ENCODE results near the gene ST6GALNAC2. TPM values are rescaled to one million over a fixed set of nuclear protein-coding genes. Genes with fewer than 3 reads are reported as not detected.

ST6GALNAC2 gene
- 0.31 TPM in 1 of 2 replicates, not detected in the other for total RNA-seq (2014; rRNA removed; shearing (Covaris generic))
- not detected in 2 replicates for polyA plus RNA-seq (2016; fragmentation: Nextera tagmentation; extraction: Ambion mirVana)
- long read RNA-seq = 0 reads

DNA sequence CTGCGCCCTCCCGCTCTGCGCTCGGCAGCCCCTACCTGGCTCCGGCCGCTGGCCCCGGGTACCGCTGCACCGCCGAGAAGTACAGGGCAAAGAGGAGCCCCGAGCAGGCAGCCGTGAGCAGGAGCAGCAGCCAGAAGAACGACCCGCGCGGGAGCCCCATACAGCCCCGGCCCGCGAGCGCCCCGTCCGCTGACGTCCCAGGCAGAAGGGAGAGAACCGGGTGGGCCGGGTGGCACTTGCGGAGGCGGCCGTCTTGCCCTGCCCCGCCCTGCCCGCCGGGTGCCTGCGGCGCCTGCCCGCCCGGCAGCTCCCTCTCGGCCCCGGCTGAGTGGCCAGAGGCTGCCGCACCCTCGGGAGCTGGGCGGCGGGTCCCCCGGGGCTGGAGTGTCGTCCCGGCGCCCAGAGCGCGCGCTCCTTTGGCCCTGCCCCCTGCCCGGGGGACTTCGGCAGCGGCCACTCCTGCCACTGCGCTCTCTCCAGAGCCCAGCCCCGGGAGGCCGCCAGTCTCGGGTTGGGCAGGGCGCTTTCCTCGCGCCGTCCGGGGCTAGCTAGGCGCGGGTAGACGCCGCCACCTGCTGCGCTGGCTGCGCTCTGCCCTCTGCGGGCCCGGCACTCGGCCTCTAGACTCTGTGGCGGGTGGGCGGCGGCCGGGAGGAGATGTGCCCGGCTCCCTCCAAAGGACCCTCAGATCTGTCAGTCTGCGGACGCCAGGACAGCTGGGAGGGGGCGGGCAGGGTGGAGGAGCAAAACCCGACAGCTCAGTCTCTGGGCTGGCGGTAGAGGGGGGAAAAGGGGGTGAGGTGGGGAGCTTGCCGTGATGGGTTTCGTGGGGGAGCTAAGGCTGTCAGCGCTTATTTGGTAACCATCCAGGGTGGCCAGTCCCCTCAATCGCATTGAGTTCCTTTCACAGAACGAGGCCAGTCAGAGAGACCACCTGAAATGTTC lies at the start of gene ST6GALNAC2:
ST6GALNAC2 (minus strand) TSS at position 212 of the 945 bp plus-strand sequence; CDS start at position 160, 52 bp downstream.
- ATAC-seq = peak; percentile 56
- Mint-ChIP-seq H3K36me3 (ENCODE audit: low read depth) (no peaks in the 10 kb centered on the region; the same call in 2 of the 3 replicates), H3K9me3 (no peaks in the 10 kb centered on the region; the same call in 1 of the 3 replicates), H3K4me1 (peaks cover 10% of the 10 kb centered on the region; the same call in 2 of the 3 replicates), H3K4me3 (peak within 1 kb of the TSS; percentile 73), H3K27ac (no peak within 1 kb of the TSS), H3K27me3 (ENCODE audit: insufficient read depth, low read depth, poor library complexity) (peaks cover 63% of the 10 kb centered on the region)
- Histone ChIP-seq H2AFZ (peak within 1 kb of the TSS; percentile 97), H3K4me3 (peak within 1 kb of the TSS; percentile 77), H3K27ac (ENCODE audit: low read depth) (no peak within 1 kb of the TSS), H3K36me3 (ENCODE audit: insufficient read depth) (no peaks in the 10 kb centered on the region), H4K20me1 (replicated peaks; ENCODE audit: insufficient read depth) (no peaks in the 10 kb centered on the region; the same call in 1 of the 2 replicates), H3F3A (replicated peaks; ENCODE audit: low read depth) (0 out of 2 replicates have a peak, but pooled peaks cover 3% of the 10 kb centered on the region), H3K9me2 (ENCODE audit: insufficient read depth) (no peaks in the 10 kb centered on the region), H3K27me3 (ENCODE audit: insufficient read depth) (peaks cover 77% of the 10 kb centered on the region), H3K79me2 (replicated peaks; ENCODE audit: insufficient read depth) (no peaks in the 10 kb centered on the region), H3K4me1 (ENCODE audit: insufficient read depth) (peaks cover 6% of the 10 kb centered on the region), H3K4me2 (peak within 1 kb of the TSS; percentile 97)
- peak; percentile 56 for DNase-seq (ENCODE audit: low spot score)
- TF ChIP-seq EZH2 (IDR thresholded peaks at IDR 0.05; ENCODE audit: low read depth, unreplicated experiment) (peak; percentile 74), CTCF (conservative IDR thresholded peaks at IDR 0.05; ENCODE audit: low read depth in 2 of 2) (0 out of 4 replicates have a peak, but pooled peaks of 1 of the 2 experiments have one; percentile 16), ZNF462 (CRISPR knock-in tag; IDR thresholded peaks at IDR 0.05) (no peak), NANOG (IDR thresholded peaks at IDR 0.05; ENCODE audit: borderline replicate concordance) (no peak), POLR2AphosphoS5 (IDR thresholded peaks at IDR 0.05; ENCODE audit: low read depth) (no peak), ZNF331 (CRISPR knock-in tag; IDR thresholded peaks at IDR 0.05; ENCODE audit: low read depth) (no peak), CREB1 (CRISPR knock-in tag; IDR thresholded peaks at IDR 0.05; ENCODE audit: low read depth) (no peak), EZH2phosphoT487 (IDR thresholded peaks at IDR 0.05; ENCODE audit: unreplicated experiment) (no peak), JUNB (IDR thresholded peaks at IDR 0.05; ENCODE audit: unreplicated experiment) (no peak), STAT1 (IDR thresholded peaks at IDR 0.05; ENCODE audit: unreplicated experiment) (no peak)
- TF ChIP-seq, protein P1, sequence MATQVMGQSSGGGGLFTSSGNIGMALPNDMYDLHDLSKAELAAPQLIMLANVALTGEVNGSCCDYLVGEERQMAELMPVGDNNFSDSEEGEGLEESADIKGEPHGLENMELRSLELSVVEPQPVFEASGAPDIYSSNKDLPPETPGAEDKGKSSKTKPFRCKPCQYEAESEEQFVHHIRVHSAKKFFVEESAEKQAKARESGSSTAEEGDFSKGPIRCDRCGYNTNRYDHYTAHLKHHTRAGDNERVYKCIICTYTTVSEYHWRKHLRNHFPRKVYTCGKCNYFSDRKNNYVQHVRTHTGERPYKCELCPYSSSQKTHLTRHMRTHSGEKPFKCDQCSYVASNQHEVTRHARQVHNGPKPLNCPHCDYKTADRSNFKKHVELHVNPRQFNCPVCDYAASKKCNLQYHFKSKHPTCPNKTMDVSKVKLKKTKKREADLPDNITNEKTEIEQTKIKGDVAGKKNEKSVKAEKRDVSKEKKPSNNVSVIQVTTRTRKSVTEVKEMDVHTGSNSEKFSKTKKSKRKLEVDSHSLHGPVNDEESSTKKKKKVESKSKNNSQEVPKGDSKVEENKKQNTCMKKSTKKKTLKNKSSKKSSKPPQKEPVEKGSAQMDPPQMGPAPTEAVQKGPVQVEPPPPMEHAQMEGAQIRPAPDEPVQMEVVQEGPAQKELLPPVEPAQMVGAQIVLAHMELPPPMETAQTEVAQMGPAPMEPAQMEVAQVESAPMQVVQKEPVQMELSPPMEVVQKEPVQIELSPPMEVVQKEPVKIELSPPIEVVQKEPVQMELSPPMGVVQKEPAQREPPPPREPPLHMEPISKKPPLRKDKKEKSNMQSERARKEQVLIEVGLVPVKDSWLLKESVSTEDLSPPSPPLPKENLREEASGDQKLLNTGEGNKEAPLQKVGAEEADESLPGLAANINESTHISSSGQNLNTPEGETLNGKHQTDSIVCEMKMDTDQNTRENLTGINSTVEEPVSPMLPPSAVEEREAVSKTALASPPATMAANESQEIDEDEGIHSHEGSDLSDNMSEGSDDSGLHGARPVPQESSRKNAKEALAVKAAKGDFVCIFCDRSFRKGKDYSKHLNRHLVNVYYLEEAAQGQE (IDR thresholded peaks at IDR 0.05; ENCODE audit: unreplicated experiment) = no peak
- TF ChIP-seq, protein P2, sequence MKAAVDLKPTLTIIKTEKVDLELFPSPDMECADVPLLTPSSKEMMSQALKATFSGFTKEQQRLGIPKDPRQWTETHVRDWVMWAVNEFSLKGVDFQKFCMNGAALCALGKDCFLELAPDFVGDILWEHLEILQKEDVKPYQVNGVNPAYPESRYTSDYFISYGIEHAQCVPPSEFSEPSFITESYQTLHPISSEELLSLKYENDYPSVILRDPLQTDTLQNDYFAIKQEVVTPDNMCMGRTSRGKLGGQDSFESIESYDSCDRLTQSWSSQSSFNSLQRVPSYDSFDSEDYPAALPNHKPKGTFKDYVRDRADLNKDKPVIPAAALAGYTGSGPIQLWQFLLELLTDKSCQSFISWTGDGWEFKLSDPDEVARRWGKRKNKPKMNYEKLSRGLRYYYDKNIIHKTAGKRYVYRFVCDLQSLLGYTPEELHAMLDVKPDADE (IDR thresholded peaks at IDR 0.05) = no peak

Measured in GM23338 (cell line).